AG09309 (cell line): ENCODE results near the gene PACSIN1.

Experiments used
- DNase-seq: peaks from one replicate; pipeline ENCODE4 v3.0.0-alpha.2; 2010; ENCODE audit warnings: low read depth
- H3K4me3 ChIP-seq: 2 replicates; pipeline ENCODE4 v1.5.1; 2011; ENCODE audit warnings: mild to moderate bottlenecking, low read depth, low read length, moderate library complexity; ENCODE audit not compliant: control insufficient read depth
- CTCF ChIP-seq: IDR thresholded peaks from 2 replicates; pipeline ENCODE4 v1.5.1; 2011; ENCODE audit warnings: mild to moderate bottlenecking, low read depth, low read length, inconsistent platforms; ENCODE audit not compliant: insufficient read depth, control insufficient read depth; ENCODE audit errors: missing control alignments

PACSIN1 gene

GRCh38 chr6:34463849-34464248, 2.0 kb upstream of the PACSIN1 start:
- no peak for DNase-seq
- no peak overlapping the region for H3K4me3 ChIP-seq
- TF ChIP-seq CTCF = no peak

- DNase-seq = no peak
- no peak overlapping the region for H3K4me3 ChIP-seq
Measured at GRCh38 chr6:34466242-34467185, 638 bp downstream of the PACSIN1 start.

GRCh38 chr6:34468378-34468892, 2.6 kb downstream of the PACSIN1 start:
- DNase-seq = no peak
- no peak overlapping the region for H3K4me3 ChIP-seq
- TF ChIP-seq CTCF = no peak

More at GRCh38 chr6:34466242-34467185, 638 bp downstream of the PACSIN1 start:
- TF ChIP-seq CTCF = no peak

GRCh38 chr6:34469499-34469898, 3.6 kb downstream of the PACSIN1 start:
- TF ChIP-seq CTCF = no peak
- H3K4me3 ChIP-seq = no peak overlapping the region
- no peak for DNase-seq

- no peak for DNase-seq
- no peak for TF ChIP-seq CTCF
- H3K4me3 ChIP-seq = no peak overlapping the region
Measured at GRCh38 chr6:34472425-34472824, 6.5 kb downstream of the PACSIN1 start.

- no peak for TF ChIP-seq CTCF
- no peak overlapping the region for H3K4me3 ChIP-seq
- no peak for DNase-seq
Measured at GRCh38 chr6:34473967-34474366, 8.1 kb downstream of the PACSIN1 start.
